Prostate gland (tissue), 2 donors: ENCODE measurements around the gene GLT1D1. TPM values are rescaled to one million over a fixed set of nuclear protein-coding genes. Genes with fewer than 3 reads are reported as not detected.

ENCODE experiments used
- DNase-seq: peaks from one replicate; pipeline ENCODE4 v3.0.0-alpha.2; 2019; ENCODE audit warnings: low spot score
- H3K27ac ChIP-seq, 2 donors: fragments of 200-600 bp; sonication (generic); 2 replicates each; pipeline ENCODE4 v1.5.1; 2017 to 2019
- H3K27me3 ChIP-seq: fragments of 200-600 bp; sonication (generic); replicated peaks from 2 replicates; pipeline ENCODE4 v1.5.1; 2019; ENCODE audit not compliant: insufficient read depth
- H3K36me3 ChIP-seq, 2 donors: fragments of 200-600 bp; sonication (generic); 1 replicate in 1 of 2; 2 replicates in 1 of 2; pipeline versions ENCODE4 v1.5.1 to v1.8.1; 2017 to 2019
- H3K4me1 ChIP-seq: fragments of 200-600 bp; sonication (generic); replicated peaks from 2 replicates; pipeline ENCODE4 v1.5.1; 2019
- H3K4me3 ChIP-seq, 2 donors: fragments of 200-600 bp; sonication (generic); 2 replicates each; pipeline ENCODE4 v1.5.1; 2017 to 2019
- H3K9me3 ChIP-seq: fragments of 200-600 bp; sonication (generic); 2 replicates; pipeline ENCODE4 v1.5.1; 2017
- CTCF ChIP-seq, 4 experiments: fragments of 200-600 bp in 2 of 4; fragments of 450-650 bp in 2 of 4; sonication (generic) in 2 of 4; IDR thresholded peaks; 1 replicate in 3 of 4; 2 replicates in 1 of 4; pipeline ENCODE4 v1.5.1; 2016 to 2019; ENCODE audit warnings: antibody characterized with exemption in 4 of 4, mild to moderate bottlenecking in 2 of 4, moderate library complexity in 2 of 4
- POLR2A ChIP-seq: fragments of 450-650 bp; IDR thresholded peaks from one replicate; pipeline ENCODE4 v1.6.1; 2016; ENCODE audit warnings: antibody characterized with exemption, mild to moderate bottlenecking
- POLR2AphosphoS5 ChIP-seq: sonication (generic); formaldehyde crosslinking; IDR thresholded peaks from one replicate; pipeline ENCODE4 v1.6.1; 2017; ENCODE audit warnings: antibody characterized with exemption
- WGBS: methylation state at CpG from one replicate; pipeline ENCODE4 v1.1.5; 2018; 5-methylcytosine and 5-hydroxymethylcytosine counted together
- intact Hi-C: fragments of 100-400 bp; cut with DNase I; formaldehyde crosslinking; loops from one replicate; pipeline ENCODE4 v1.14.2; 2022
- total RNA-seq, 2 donors: library from RNA; depleted of rRNA; stranded (reverse); fragments of >200 nt; gene quantifications; one replicate each; pipeline ENCODE4 v1.1.0, GENCODE V29; 2016

GLT1D1 gene
- total RNA-seq, 2 donors from 2014 or later = 1.9 TPM; not detected in 1

- TF ChIP-seq CTCF (IDR thresholded peaks at IDR 0.05) (peak in 2 of 4 experiments; percentile 25 to 33), POLR2A (no peak)
- Histone ChIP-seq H3K4me3 (no peak overlapping the region), H3K36me3 (no peaks in the 10 kb centered on the region), H3K27me3 (peaks cover 7% of the 10 kb centered on the region), H3K9me3 (no peaks in the 10 kb centered on the region), H3K4me1 (no peaks in the 10 kb centered on the region), H3K27ac (no peak overlapping the region)
- WGBS = 2% methylated on average over 18 of the region's 18 CpGs
- intact Hi-C loops = no loop called here
- DNase-seq = no peak
Observed at GRCh38 chr12:128969480-128970055, 116.3 kb downstream of the GLT1D1 start.

GRCh38 chr12:128970110-128970509, 116.8 kb downstream of the GLT1D1 start:
- WGBS = 35% methylated on average over 13 of the region's 13 CpGs
- H3K27me3 ChIP-seq = peaks cover 10% of the 10 kb centered on the region
- DNase-seq = no peak

GRCh38 chr12:128970941-128971340, 117.7 kb downstream of the GLT1D1 start:
- Histone ChIP-seq H3K4me3 (no peak overlapping the region), H3K27me3 (peaks cover 10% of the 10 kb centered on the region), H3K4me1 (no peaks in the 10 kb centered on the region), H3K36me3 (no peaks in the 10 kb centered on the region), H3K9me3 (no peaks in the 10 kb centered on the region), H3K27ac (no peak overlapping the region)
- WGBS = 81% methylated on average over 13 of the region's 13 CpGs
- DNase-seq = no peak
- intact Hi-C loops = no loop called here
- no peak for TF ChIP-seq POLR2AphosphoS5
- no peak for TF ChIP-seq CTCF (IDR thresholded peaks at IDR 0.05)
- no peak for TF ChIP-seq POLR2A

More at GRCh38 chr12:128970110-128970509, 116.8 kb downstream of the GLT1D1 start:
- H3K4me3 ChIP-seq = no peak overlapping the region
- TF ChIP-seq CTCF (IDR thresholded peaks at IDR 0.05) = no peak
- TF ChIP-seq POLR2A = no peak
- H3K36me3 ChIP-seq = no peaks in the 10 kb centered on the region
- H3K4me1 ChIP-seq = no peaks in the 10 kb centered on the region
- no peaks in the 10 kb centered on the region for H3K9me3 ChIP-seq
- H3K27ac ChIP-seq = no peak overlapping the region
- intact Hi-C loops = no loop called here

GRCh38 chr12:128971802-128972201, 118.5 kb downstream of the GLT1D1 start:
- TF ChIP-seq POLR2A (no peak), CTCF (IDR thresholded peaks at IDR 0.05) (no peak), POLR2AphosphoS5 (no peak)
- no peak for DNase-seq
- Histone ChIP-seq H3K4me3 (no peak overlapping the region), H3K4me1 (no peaks in the 10 kb centered on the region), H3K9me3 (no peaks in the 10 kb centered on the region), H3K27me3 (peaks cover 10% of the 10 kb centered on the region), H3K36me3 (no peaks in the 10 kb centered on the region), H3K27ac (no peak overlapping the region)
- 44% methylated on average over 11 of the region's 11 CpGs for WGBS
- intact Hi-C loops = no loop called here

- H3K4me3 ChIP-seq = no peak overlapping the region
- intact Hi-C loops = no loop called here
- no peaks in the 10 kb centered on the region for H3K9me3 ChIP-seq
- no peaks in the 10 kb centered on the region for H3K4me1 ChIP-seq
- no peaks in the 10 kb centered on the region for H3K36me3 ChIP-seq
- WGBS = 57% methylated on average over 20 of the region's 20 CpGs
- H3K27ac ChIP-seq = no peak overlapping the region
- TF ChIP-seq POLR2AphosphoS5 (no peak), CTCF (IDR thresholded peaks at IDR 0.05) (no peak), POLR2A (no peak)
- peaks cover 13% of the 10 kb centered on the region for H3K27me3 ChIP-seq
- DNase-seq = no peak
Observed at GRCh38 chr12:128973883-128974681, 120.8 kb downstream of the GLT1D1 start.
